Measurements from ENCODE around the gene SNORC.

DNA sequence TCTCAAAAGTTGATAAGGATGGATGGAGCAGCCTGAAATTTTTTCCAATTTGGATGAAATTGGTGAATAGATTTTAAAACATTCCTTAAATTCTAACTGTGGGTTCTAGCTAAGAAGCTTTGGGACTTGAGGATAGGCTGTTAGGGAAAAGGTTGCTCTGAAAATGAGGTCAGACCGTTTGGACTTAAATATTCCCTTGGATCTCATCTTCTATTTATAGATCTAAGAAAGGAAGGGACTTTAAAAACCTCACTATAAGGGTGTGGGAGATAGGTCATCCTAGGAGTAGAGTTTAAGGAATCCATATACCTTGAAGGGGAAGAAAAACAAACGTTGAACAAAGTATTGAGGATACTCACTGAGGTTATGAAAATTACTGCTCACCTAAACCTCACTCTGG is 17.4 kb upstream of the SNORC start:
- TF ChIP-seq, protein P1, sequence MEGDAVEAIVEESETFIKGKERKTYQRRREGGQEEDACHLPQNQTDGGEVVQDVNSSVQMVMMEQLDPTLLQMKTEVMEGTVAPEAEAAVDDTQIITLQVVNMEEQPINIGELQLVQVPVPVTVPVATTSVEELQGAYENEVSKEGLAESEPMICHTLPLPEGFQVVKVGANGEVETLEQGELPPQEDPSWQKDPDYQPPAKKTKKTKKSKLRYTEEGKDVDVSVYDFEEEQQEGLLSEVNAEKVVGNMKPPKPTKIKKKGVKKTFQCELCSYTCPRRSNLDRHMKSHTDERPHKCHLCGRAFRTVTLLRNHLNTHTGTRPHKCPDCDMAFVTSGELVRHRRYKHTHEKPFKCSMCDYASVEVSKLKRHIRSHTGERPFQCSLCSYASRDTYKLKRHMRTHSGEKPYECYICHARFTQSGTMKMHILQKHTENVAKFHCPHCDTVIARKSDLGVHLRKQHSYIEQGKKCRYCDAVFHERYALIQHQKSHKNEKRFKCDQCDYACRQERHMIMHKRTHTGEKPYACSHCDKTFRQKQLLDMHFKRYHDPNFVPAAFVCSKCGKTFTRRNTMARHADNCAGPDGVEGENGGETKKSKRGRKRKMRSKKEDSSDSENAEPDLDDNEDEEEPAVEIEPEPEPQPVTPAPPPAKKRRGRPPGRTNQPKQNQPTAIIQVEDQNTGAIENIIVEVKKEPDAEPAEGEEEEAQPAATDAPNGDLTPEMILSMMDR (IDR thresholded peaks at IDR 0.05; ENCODE audit: low read depth, low read length, poor library complexity, severe bottlenecking) = no peak
- TF ChIP-seq EZH2phosphoT487 (IDR thresholded peaks at IDR 0.05; ENCODE audit: borderline replicate concordance, low read length) = no peak

All from DOHH2 (cell line).